CD4-positive, CD25-positive, alpha-beta regulatory T cell (primary cell): ENCODE results near the gene KLHDC7A. TPM values are rescaled to one million over a fixed set of nuclear protein-coding genes. Genes with fewer than 3 reads are reported as not detected.

Source experiments
- ATAC-seq, 2 donors: fragments of 150-1000 bp; cut with Tn5 transposase; one replicate each; pipeline ENCODE4 v1.10.0; 2021; ENCODE audit warnings: low read depth in 2 of 2, moderate number of reproducible peaks in 2 of 2, moderate library complexity in 1 of 2
- DNase-seq, 3 donors: peaks; one replicate each; pipeline versions ENCODE4 v3.0.0 to v3.0.0-alpha.2; 2012 to 2022; ENCODE audit warnings: mixed read lengths in 1 of 3
- H3K27ac ChIP-seq: one replicate; pipeline ENCODE4 v1.7.0; 2013; ENCODE audit warnings: mild to moderate bottlenecking, low read length; ENCODE audit not compliant: insufficient read depth, poor library complexity, severe bottlenecking
- H3K27me3 ChIP-seq: one replicate; pipeline ENCODE4 v1.7.0; 2013; ENCODE audit warnings: low read length; ENCODE audit not compliant: control insufficient read depth, insufficient read depth
- H3K36me3 ChIP-seq: one replicate; pipeline ENCODE4 v1.7.0; 2013; ENCODE audit warnings: mild to moderate bottlenecking, low read length, moderate library complexity; ENCODE audit not compliant: control insufficient read depth, insufficient read depth
- H3K4me1 ChIP-seq: 2 replicates; pipeline ENCODE4 v1.7.0; 2013; ENCODE audit warnings: mild to moderate bottlenecking, low read length; ENCODE audit not compliant: insufficient read depth, control insufficient read depth, poor library complexity, severe bottlenecking
- H3K4me3 ChIP-seq: one replicate; pipeline ENCODE4 v1.7.0; 2013; ENCODE audit warnings: low read depth, mild to moderate bottlenecking, low read length, moderate library complexity
- H3K9me3 ChIP-seq, 2 experiments: 1 replicate in 1 of 2; 2 replicates in 1 of 2; pipeline ENCODE4 v1.7.0; 2013; ENCODE audit warnings: low read length in 2 of 2, mild to moderate bottlenecking in 1 of 2, moderate library complexity in 1 of 2; ENCODE audit not compliant: control insufficient read depth in 2 of 2
- H3K27ac Mint-ChIP-seq, 3 donors: one replicate each; pipeline ENCODE4 v1.8.0; 2020 to 2022; ENCODE audit warnings: mild to moderate bottlenecking in 3 of 3, mixed read lengths in 3 of 3, moderate library complexity in 2 of 3
- H3K27me3 Mint-ChIP-seq: one replicate; pipeline ENCODE4 v1.8.0; 2022; ENCODE audit warnings: mild to moderate bottlenecking, mixed read lengths
- H3K36me3 Mint-ChIP-seq: one replicate; pipeline ENCODE4 v1.8.0; 2020; ENCODE audit warnings: mixed read lengths
- H3K4me1 Mint-ChIP-seq, 4 donors: one replicate each; pipeline ENCODE4 v1.8.0; 2020 to 2022; ENCODE audit warnings: mixed read lengths in 4 of 4, mild to moderate bottlenecking in 1 of 4
- H3K4me3 Mint-ChIP-seq, 4 donors: one replicate each; pipeline ENCODE4 v1.8.0; 2020 to 2022; ENCODE audit warnings: mild to moderate bottlenecking in 4 of 4, mixed read lengths in 4 of 4, moderate library complexity in 3 of 4
- H3K9me3 Mint-ChIP-seq, 7 donors: one replicate each; pipeline ENCODE4 v1.8.0; 2020 to 2022; ENCODE audit warnings: mixed read lengths in 7 of 7, mild to moderate bottlenecking in 3 of 7, moderate library complexity in 2 of 7
- polyA plus RNA-seq, 4 donors: library from polyadenylated mRNA; unstranded; fragments of 300-500 nt; fragmentation: Illumina TruSeq; gene quantifications; one replicate each; pipeline ENCODE4 v1.2.3, GENCODE V29; 2021
- total RNA-seq: library from RNA; stranded (reverse); gene quantifications from one replicate; pipeline ENCODE4 v1.2.3, GENCODE V29; 2022

The KLHDC7A gene
- total and polyA plus RNA-seq, 5 donors from 2014 or later: not detected

GRCh38 chr1:18474559-18475175 is 6.1 kb upstream of the KLHDC7A start:
- no peak for DNase-seq
- no peaks in the 10 kb centered on the region for H3K27me3 ChIP-seq
- Mint-ChIP-seq H3K36me3 (no peaks in the 10 kb centered on the region), H3K4me3 (no peak overlapping the region), H3K4me1 (peaks cover 0 to 2% (median 0%) of the 10 kb centered on the region in 4 donors), H3K27ac (no peak overlapping the region), H3K27me3 (no peaks in the 10 kb centered on the region), H3K9me3 (peaks cover 0 to 1% (median 0%) of the 10 kb centered on the region in 7 donors)
- H3K36me3 ChIP-seq: no peaks in the 10 kb centered on the region
- ATAC-seq: no peak
- no peaks in the 10 kb centered on the region for H3K9me3 ChIP-seq
- no peaks in the 10 kb centered on the region for H3K4me1 ChIP-seq
- no peak overlapping the region for H3K4me3 ChIP-seq
- no peak overlapping the region for H3K27ac ChIP-seq

GRCh38 chr1:18475234-18475905 is 5.4 kb upstream of the KLHDC7A start:
- no peaks in the 10 kb centered on the region for H3K4me1 ChIP-seq

GRCh38 chr1:18479454-18479853 is 1.3 kb upstream of the KLHDC7A start:
- Mint-ChIP-seq H3K36me3 (no peaks in the 10 kb centered on the region), H3K9me3 (peaks cover 0 to 1% (median 0%) of the 10 kb centered on the region in 7 donors), H3K27me3 (no peaks in the 10 kb centered on the region), H3K27ac (no peak overlapping the region), H3K4me3 (no peak overlapping the region), H3K4me1 (peaks cover 0 to 6% (median 0%) of the 10 kb centered on the region in 4 donors)
- Histone ChIP-seq H3K36me3 (no peaks in the 10 kb centered on the region), H3K4me1 (no peaks in the 10 kb centered on the region), H3K9me3 (no peaks in the 10 kb centered on the region), H3K4me3 (no peak overlapping the region), H3K27me3 (no peaks in the 10 kb centered on the region), H3K27ac (no peak overlapping the region)
- DNase-seq (no peak), ATAC-seq (no peak)

More at GRCh38 chr1:18475234-18475905, 5.4 kb upstream of the KLHDC7A start:
- Histone ChIP-seq H3K9me3 (no peaks in the 10 kb centered on the region), H3K4me3 (no peak overlapping the region), H3K27me3 (no peaks in the 10 kb centered on the region), H3K27ac (no peak overlapping the region), H3K36me3 (no peaks in the 10 kb centered on the region)
- ATAC-seq (no peak), DNase-seq (no peak)
- peaks cover 0 to 1% (median 0%) of the 10 kb centered on the region in 7 donors for H3K9me3 Mint-ChIP-seq
- peaks cover 0 to 6% (median 0%) of the 10 kb centered on the region in 4 donors for H3K4me1 Mint-ChIP-seq
- no peak overlapping the region for H3K4me3 Mint-ChIP-seq
- H3K27ac Mint-ChIP-seq: peak overlapping the region in 1 of 3 donors; percentile 83
- no peaks in the 10 kb centered on the region for H3K36me3 Mint-ChIP-seq
- no peaks in the 10 kb centered on the region for H3K27me3 Mint-ChIP-seq

- no peaks in the 10 kb centered on the region for H3K36me3 Mint-ChIP-seq
- DNase-seq (no peak), ATAC-seq (no peak)
- no peak overlapping the region for H3K27ac ChIP-seq
- no peaks in the 10 kb centered on the region for H3K9me3 ChIP-seq
- H3K27me3 Mint-ChIP-seq: no peaks in the 10 kb centered on the region
- peaks cover 0 to 1% (median 0%) of the 10 kb centered on the region in 7 donors for H3K9me3 Mint-ChIP-seq
- no peaks in the 10 kb centered on the region for H3K27me3 ChIP-seq
- H3K4me3 Mint-ChIP-seq: no peak overlapping the region
- H3K4me3 ChIP-seq: no peak overlapping the region
- H3K4me1 Mint-ChIP-seq: peaks cover 0 to 6% (median 0%) of the 10 kb centered on the region in 4 donors
- no peaks in the 10 kb centered on the region for H3K4me1 ChIP-seq
- no peaks in the 10 kb centered on the region for H3K36me3 ChIP-seq
- H3K27ac Mint-ChIP-seq: no peak overlapping the region
Observed at GRCh38 chr1:18481190-18481920, 625 bp downstream of the KLHDC7A start.

- Mint-ChIP-seq H3K9me3 (peaks cover 0 to 1% (median 0%) of the 10 kb centered on the region in 7 donors), H3K4me3 (no peak overlapping the region), H3K27ac (no peak overlapping the region), H3K4me1 (peaks cover 0 to 6% (median 0%) of the 10 kb centered on the region in 4 donors), H3K27me3 (no peaks in the 10 kb centered on the region), H3K36me3 (no peaks in the 10 kb centered on the region)
- Histone ChIP-seq H3K36me3 (no peaks in the 10 kb centered on the region), H3K4me1 (no peaks in the 10 kb centered on the region), H3K27ac (no peak overlapping the region), H3K9me3 (no peaks in the 10 kb centered on the region), H3K27me3 (no peaks in the 10 kb centered on the region), H3K4me3 (no peak overlapping the region)
- DNase-seq (no peak), ATAC-seq (no peak)
Observed at GRCh38 chr1:18481921-18482701, 1.4 kb downstream of the KLHDC7A start.

- H3K36me3 ChIP-seq: no peaks in the 10 kb centered on the region
- no peaks in the 10 kb centered on the region for H3K27me3 ChIP-seq
- H3K4me3 ChIP-seq: no peak overlapping the region
- peaks cover 0 to 6% (median 0%) of the 10 kb centered on the region in 4 donors for H3K4me1 Mint-ChIP-seq
- H3K4me1 ChIP-seq: no peaks in the 10 kb centered on the region
- peaks cover 0 to 1% (median 0%) of the 10 kb centered on the region in 7 donors for H3K9me3 Mint-ChIP-seq
- no peaks in the 10 kb centered on the region for H3K36me3 Mint-ChIP-seq
- ATAC-seq (no peak), DNase-seq (no peak)
- H3K9me3 ChIP-seq: no peaks in the 10 kb centered on the region
- no peaks in the 10 kb centered on the region for H3K27me3 Mint-ChIP-seq
- no peak overlapping the region for H3K27ac ChIP-seq
- H3K27ac Mint-ChIP-seq: no peak overlapping the region
- H3K4me3 Mint-ChIP-seq: no peak overlapping the region
Observed at GRCh38 chr1:18482721-18483425, 2.1 kb downstream of the KLHDC7A start.

GRCh38 chr1:18484276-18484675 is 3.5 kb downstream of the KLHDC7A start:
- Mint-ChIP-seq H3K4me1 (peaks cover 0 to 6% (median 0%) of the 10 kb centered on the region in 4 donors), H3K27me3 (no peaks in the 10 kb centered on the region), H3K4me3 (no peak overlapping the region), H3K9me3 (peaks cover 0 to 1% (median 0%) of the 10 kb centered on the region in 7 donors), H3K36me3 (no peaks in the 10 kb centered on the region), H3K27ac (no peak overlapping the region)
- Histone ChIP-seq H3K4me3 (no peak overlapping the region), H3K9me3 (no peaks in the 10 kb centered on the region), H3K27ac (no peak overlapping the region), H3K36me3 (no peaks in the 10 kb centered on the region), H3K4me1 (no peaks in the 10 kb centered on the region), H3K27me3 (no peaks in the 10 kb centered on the region)
- ATAC-seq (no peak), DNase-seq (no peak)
